NT2/D1 (cell line): ENCODE data around the gene ZNF429.
"Not testable (repeated sequence)": the region's sequence is repeated elsewhere in the genome, so short reads cannot be mapped to it uniquely, and the experiment has no call there.

Experiments
- DNase-seq: peaks from one replicate; pipeline ENCODE4 v3.0.0-alpha.2; 2011; ENCODE audit warnings: low read depth, low spot score
- H3K27me3 ChIP-seq: 2 replicates; pipeline ENCODE4 v1.6.0; 2011; ENCODE audit warnings: mild to moderate bottlenecking; ENCODE audit not compliant: insufficient read length, insufficient read depth
- H3K36me3 ChIP-seq: 2 replicates; pipeline ENCODE4 v1.6.1; 2011; ENCODE audit warnings: mild to moderate bottlenecking, low read length, mixed read lengths; ENCODE audit not compliant: insufficient read depth, insufficient read length
- H3K4me1 ChIP-seq: 2 replicates; pipeline ENCODE4 v1.5.1; 2011; ENCODE audit not compliant: insufficient read depth, insufficient read length
- H3K4me3 ChIP-seq: 2 replicates; pipeline ENCODE4 v1.5.1; 2011; ENCODE audit warnings: low read depth; ENCODE audit not compliant: insufficient read length
- H3K9ac ChIP-seq: 2 replicates; pipeline ENCODE4 v1.6.0; 2011; ENCODE audit warnings: low read depth; ENCODE audit not compliant: insufficient read length
- H3K9me3 ChIP-seq: 2 replicates; pipeline ENCODE4 v1.5.1; 2011; ENCODE audit warnings: mild to moderate bottlenecking, low read length; ENCODE audit not compliant: insufficient read depth
- SUZ12 ChIP-seq: IDR thresholded peaks from 2 replicates; pipeline ENCODE4 v1.6.1; 2011; ENCODE audit not compliant: insufficient read length, insufficient read depth; ENCODE audit errors: extremely low read depth
- YY1 ChIP-seq: IDR thresholded peaks from 2 replicates; pipeline ENCODE4 v1.6.1; 2011; ENCODE audit not compliant: insufficient read length, insufficient read depth
- ZNF274 ChIP-seq: IDR thresholded peaks from 2 replicates; pipeline ENCODE4 v1.6.1; 2011; ENCODE audit warnings: mild to moderate bottlenecking, low read depth, low read length

Gene ZNF429

DNA sequence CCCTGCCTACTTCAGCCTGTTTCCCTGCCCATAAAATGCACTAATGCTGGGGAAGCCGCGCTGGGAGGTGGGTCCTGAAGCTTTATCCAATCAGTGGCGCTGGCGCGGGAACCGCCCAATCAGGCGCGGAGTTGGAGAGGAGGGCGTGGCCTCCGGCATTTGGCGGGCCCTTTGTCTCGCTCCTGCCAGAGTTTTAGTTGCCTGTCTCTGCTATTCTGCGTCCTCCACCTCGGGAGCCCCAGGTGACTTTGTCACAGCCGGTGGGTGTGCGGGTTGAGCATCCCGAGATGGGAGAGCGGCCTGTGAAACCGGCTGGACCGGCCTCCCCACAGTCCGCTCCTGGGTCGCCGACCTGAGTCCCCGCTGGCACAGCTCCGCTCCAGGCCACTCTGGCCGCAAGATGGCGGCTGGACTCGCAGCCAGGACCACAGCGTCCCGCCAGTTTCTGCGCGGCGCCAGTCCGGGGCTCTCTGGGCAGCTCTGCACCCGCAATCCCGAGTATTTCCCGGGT, 30.7 kb upstream of the ZNF429 start:
- no peaks in the 10 kb centered on the region for H3K27me3 ChIP-seq
- TF ChIP-seq ZNF274 (no peak), YY1 (peak; percentile 80)
- peaks cover 3% of the 10 kb centered on the region for H3K36me3 ChIP-seq
- no peaks in the 10 kb centered on the region for H3K9me3 ChIP-seq
- H3K4me3 ChIP-seq = peak overlapping the region; percentile 80
- peak; percentile 93 for DNase-seq
- H3K9ac ChIP-seq = peak overlapping the region; percentile 98
- no peaks in the 10 kb centered on the region for H3K4me1 ChIP-seq

DNA sequence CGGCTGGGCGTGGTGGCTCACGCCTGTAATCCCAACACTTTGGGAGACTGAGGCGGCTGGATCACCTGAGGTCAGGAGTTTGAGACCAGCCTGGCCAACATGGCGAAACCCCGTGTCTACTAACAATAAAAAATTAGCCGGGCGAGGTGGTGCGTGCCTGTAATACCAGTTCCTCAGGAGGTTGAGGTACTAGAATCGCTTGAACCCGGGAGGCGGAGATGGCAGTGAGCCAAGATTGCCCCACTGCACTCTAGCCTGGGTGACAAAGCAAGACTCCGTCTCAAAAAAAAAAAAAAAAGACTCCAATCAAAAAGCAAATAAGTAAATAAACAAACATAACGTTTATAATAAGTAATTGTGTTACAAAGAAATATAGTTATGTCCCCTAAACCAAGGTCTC, 23.0 kb upstream of the ZNF429 start:
- DNase-seq, H3K4me1 ChIP-seq, H3K27me3 ChIP-seq, H3K9ac ChIP-seq, H3K4me3 ChIP-seq: not testable (repeated sequence)
- peaks cover 34% of the 10 kb centered on the region for H3K36me3 ChIP-seq
- H3K9me3 ChIP-seq = peaks cover 42% of the 10 kb centered on the region; the same call in 1 of the 2 replicates

DNA sequence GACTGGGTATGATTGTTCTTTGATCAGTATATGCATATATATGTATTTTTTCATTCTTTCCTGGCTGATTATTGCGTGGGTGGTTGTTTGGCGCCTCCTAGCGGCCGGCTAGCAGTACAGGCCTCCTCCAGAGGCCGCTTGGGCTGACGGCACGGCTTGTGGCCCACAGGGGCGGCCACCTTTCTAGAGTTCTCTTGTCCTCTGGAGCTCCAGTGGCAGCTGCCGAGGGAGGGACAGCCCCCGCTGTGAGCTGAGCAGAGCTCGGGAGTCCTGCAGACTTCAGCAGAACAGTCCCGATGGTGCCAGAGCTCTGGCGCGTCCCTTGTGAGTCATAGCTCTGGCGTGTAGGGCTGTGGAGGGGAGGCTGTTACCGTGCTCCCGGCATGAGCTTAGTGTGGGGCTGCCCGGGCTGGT, 22.5 kb upstream of the ZNF429 start:
- H3K9me3 ChIP-seq = peaks cover 47% of the 10 kb centered on the region; the same call in 1 of the 2 replicates
- no peak for TF ChIP-seq YY1
- TF ChIP-seq SUZ12 = no peak
- TF ChIP-seq ZNF274 = no peak
- H3K36me3 ChIP-seq = peaks cover 38% of the 10 kb centered on the region
- no peak overlapping the region for H3K9ac ChIP-seq
- no peaks in the 10 kb centered on the region for H3K27me3 ChIP-seq
- no peak overlapping the region for H3K4me3 ChIP-seq
- DNase-seq = peak; percentile 38
- H3K4me1 ChIP-seq = peaks cover 2% of the 10 kb centered on the region

DNA sequence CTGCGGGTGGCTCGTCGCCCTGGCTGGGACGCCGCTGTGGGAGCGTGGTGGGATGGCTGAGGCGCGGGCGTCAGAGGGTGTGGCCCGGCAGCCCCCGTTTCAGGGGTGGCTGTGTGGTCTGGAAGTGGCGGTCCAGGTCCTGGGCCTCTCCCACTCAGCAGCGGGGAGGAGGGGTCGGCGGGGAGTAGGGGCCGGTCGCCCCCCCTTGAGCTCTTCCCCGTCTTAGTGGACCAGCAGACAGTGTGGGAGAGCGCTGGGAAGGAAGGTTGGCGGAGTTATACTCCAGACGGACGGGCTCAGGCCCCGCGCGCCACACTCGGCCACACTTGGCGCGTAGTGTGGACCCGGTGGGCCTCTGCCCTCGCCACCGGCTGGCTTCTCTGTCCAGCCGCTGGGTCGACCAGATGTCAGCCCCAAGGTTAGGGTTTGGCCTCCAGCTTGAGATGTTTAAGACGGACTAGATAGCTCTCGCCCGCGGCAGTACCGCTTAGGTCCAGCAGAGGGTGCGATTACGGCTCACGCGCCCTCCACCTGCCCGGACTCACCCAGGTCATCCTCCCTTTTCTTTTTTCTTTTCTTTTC, 21.7 kb upstream of the ZNF429 start:
- TF ChIP-seq ZNF274 = no peak
- TF ChIP-seq SUZ12 = no peak
- TF ChIP-seq YY1 = no peak
- H3K36me3 ChIP-seq = peaks cover 44% of the 10 kb centered on the region
- H3K4me3 ChIP-seq = no peak overlapping the region
- H3K9me3 ChIP-seq = peaks cover 54% of the 10 kb centered on the region; the same call in 1 of the 2 replicates
- DNase-seq = peak; percentile 68
- H3K4me1 ChIP-seq = peaks cover 2% of the 10 kb centered on the region
- no peak overlapping the region for H3K9ac ChIP-seq
- no peaks in the 10 kb centered on the region for H3K27me3 ChIP-seq

DNA sequence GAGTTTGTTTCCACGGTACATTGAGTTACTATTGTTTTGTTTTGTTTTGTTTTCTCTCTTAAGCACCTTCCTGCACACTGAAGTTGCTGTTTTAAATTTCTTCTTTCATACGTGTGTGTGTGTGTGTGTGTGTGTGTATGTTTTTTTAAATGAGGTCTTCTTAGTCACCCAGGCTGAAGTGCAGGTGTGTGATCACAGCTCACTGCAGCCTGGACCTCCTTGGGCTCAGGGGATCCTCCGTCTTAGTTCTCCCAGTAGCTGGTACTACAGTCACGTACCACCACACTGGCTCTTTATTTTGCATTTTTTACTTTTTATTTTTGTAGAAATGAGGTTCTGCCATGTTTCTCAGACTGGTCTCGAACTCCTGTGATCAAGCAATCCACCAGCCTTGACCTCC, 20.8 kb upstream of the ZNF429 start:
- no peak for TF ChIP-seq ZNF274
- no peak for TF ChIP-seq SUZ12
- DNase-seq = no peak
- H3K4me3 ChIP-seq = no peak overlapping the region
- H3K36me3 ChIP-seq = peaks cover 51% of the 10 kb centered on the region
- peaks cover 2% of the 10 kb centered on the region for H3K4me1 ChIP-seq
- no peak overlapping the region for H3K9ac ChIP-seq
- no peaks in the 10 kb centered on the region for H3K27me3 ChIP-seq
- H3K9me3 ChIP-seq = peaks cover 54% of the 10 kb centered on the region; the same call in 1 of the 2 replicates

DNA sequence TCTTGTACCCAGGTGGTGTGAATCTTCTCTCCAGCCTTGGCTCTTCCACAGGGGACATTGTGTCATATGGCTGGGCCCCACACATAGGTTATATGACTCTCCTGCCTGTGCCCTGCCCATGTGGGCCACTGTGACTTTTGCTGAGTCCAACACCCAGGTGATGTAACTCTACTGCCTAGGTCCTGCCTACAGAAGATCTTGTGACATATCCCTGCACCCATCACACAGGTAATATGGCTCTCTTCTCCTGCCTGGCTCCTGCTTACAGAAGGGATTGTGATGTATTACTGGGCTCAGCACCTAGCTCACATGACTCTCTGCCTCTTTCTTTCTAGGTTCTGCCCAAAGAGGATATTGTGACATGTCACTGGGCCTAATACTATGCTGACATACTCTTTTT, 19.5 kb upstream of the ZNF429 start:
- Histone ChIP-seq H3K36me3 (peaks cover 64% of the 10 kb centered on the region), H3K4me3 (no peak overlapping the region), H3K4me1 (peaks cover 2% of the 10 kb centered on the region), H3K27me3 (no peaks in the 10 kb centered on the region), H3K9ac (no peak overlapping the region), H3K9me3 (peaks cover 54% of the 10 kb centered on the region; the same call in 1 of the 2 replicates)
- TF ChIP-seq YY1 (no peak), ZNF274 (no peak), SUZ12 (no peak)
- no peak for DNase-seq

DNA sequence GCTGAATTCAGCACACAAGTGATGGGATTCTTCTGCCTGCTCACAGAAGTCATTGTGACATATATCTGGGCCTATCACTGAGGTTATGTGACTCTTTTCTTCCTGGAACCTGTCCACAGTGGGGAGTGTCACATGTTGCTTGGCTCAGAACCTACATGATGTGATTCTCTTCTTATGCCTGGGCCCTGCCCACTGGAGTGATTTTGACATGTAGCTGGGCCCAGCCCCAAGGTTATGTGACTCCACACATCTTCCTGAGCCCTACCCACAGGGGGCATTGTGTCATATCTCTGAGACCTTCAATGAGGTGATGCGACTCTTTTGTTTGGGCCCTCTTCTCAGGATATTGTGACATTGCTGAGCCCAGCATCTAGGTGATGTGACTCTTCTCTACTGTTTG, 17.4 kb upstream of the ZNF429 start:
- peaks cover 45% of the 10 kb centered on the region; the same call in 1 of the 2 replicates for H3K9me3 ChIP-seq
- H3K27me3 ChIP-seq = no peaks in the 10 kb centered on the region
- DNase-seq = no peak
- TF ChIP-seq ZNF274 = no peak
- no peak for TF ChIP-seq YY1
- TF ChIP-seq SUZ12 = no peak
- H3K9ac ChIP-seq = no peak overlapping the region
- H3K4me3 ChIP-seq = no peak overlapping the region
- H3K36me3 ChIP-seq = peaks cover 71% of the 10 kb centered on the region
- peaks cover 2% of the 10 kb centered on the region for H3K4me1 ChIP-seq

DNA sequence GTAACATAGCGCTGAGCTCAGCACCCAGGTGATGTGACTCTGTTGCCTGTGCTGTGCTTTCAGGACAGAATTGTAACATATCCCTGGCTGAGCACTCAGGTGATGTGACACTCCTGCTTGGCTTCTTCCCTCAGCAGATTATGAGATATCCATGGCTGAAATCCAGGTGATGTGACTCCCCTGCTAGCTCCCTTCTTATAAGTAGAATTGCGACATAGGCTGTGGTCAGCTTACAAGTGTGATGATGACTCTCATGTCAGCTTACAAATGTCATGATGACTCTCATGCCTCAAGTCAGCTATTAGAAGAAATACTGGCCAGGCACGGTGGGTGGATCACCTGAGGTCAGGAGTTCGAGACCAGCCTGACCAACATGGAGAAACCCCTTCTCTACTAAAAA, 14.3 kb upstream of the ZNF429 start:
- H3K4me1 ChIP-seq = no peaks in the 10 kb centered on the region
- peaks cover 15% of the 10 kb centered on the region; the same call in 1 of the 2 replicates for H3K9me3 ChIP-seq
- DNase-seq = no peak
- H3K9ac ChIP-seq = no peak overlapping the region
- H3K36me3 ChIP-seq = peaks cover 78% of the 10 kb centered on the region
- H3K27me3 ChIP-seq = no peaks in the 10 kb centered on the region
- TF ChIP-seq YY1 = no peak
- TF ChIP-seq ZNF274 = no peak
- TF ChIP-seq SUZ12 = no peak
- no peak overlapping the region for H3K4me3 ChIP-seq
